GM23338 (cell line): ENCODE data around the gene ICAM1.

Experiments
- CREB1 ChIP-seq: fragments of 250-450 bp; sonication (Bioruptor Pico); IDR thresholded peaks from 2 replicates; pipeline ENCODE4 v1.5.0; 2020; ENCODE audit warnings: low read depth, mild to moderate bottlenecking, moderate library complexity
- EZH2 ChIP-seq: fragments of 200-600 bp; sonication (generic); IDR thresholded peaks from one replicate; pipeline ENCODE4 v1.8.0; 2017; ENCODE audit warnings: antibody characterized with exemption, mild to moderate bottlenecking, low read depth; ENCODE audit not compliant: unreplicated experiment
- EZH2phosphoT487 ChIP-seq: fragments of 200-600 bp; sonication (generic); IDR thresholded peaks from one replicate; pipeline ENCODE4 v1.8.1; 2018; ENCODE audit warnings: antibody characterized with exemption; ENCODE audit not compliant: unreplicated experiment
- JUNB ChIP-seq: IDR thresholded peaks from one replicate; pipeline ENCODE4 v1.6.1; 2016; ENCODE audit warnings: antibody characterized with exemption; ENCODE audit not compliant: unreplicated experiment
- POLR2AphosphoS5 ChIP-seq: IDR thresholded peaks from 2 replicates; pipeline ENCODE4 v1.6.1; 2016; ENCODE audit warnings: antibody characterized with exemption, low read depth
- STAT1 ChIP-seq: IDR thresholded peaks from one replicate; pipeline ENCODE4 v1.6.1; 2016; ENCODE audit warnings: antibody characterized with exemption; ENCODE audit not compliant: unreplicated experiment
- ZNF114 ChIP-seq: fragments of 250-450 bp; sonication (Bioruptor Pico); IDR thresholded peaks from 2 replicates; pipeline ENCODE4 v1.5.0; 2020; ENCODE audit warnings: mild to moderate bottlenecking, moderate library complexity
- ZNF331 ChIP-seq: fragments of 250-450 bp; sonication (Bioruptor Pico); IDR thresholded peaks from 2 replicates; pipeline ENCODE4 v1.5.0; 2020; ENCODE audit warnings: low read depth, mild to moderate bottlenecking, moderate library complexity
- TF ChIP-seq, protein P1 (sequence below), 2 experiments: fragments of 200-600 bp in 1 of 2; sonication (generic) in 1 of 2; conservative IDR thresholded peaks; 2 replicates each; pipeline versions ENCODE4 v1.5.1 to v1.6.1; 2016 to 2017; ENCODE audit warnings: antibody characterized with exemption in 2 of 2, low read depth in 2 of 2, mild to moderate bottlenecking in 2 of 2, moderate library complexity in 1 of 2
- TF ChIP-seq, protein P2 (sequence below): IDR thresholded peaks from one replicate; pipeline ENCODE4 v1.6.1; 2018; ENCODE audit warnings: antibody characterized with exemption; ENCODE audit not compliant: unreplicated experiment
- TF ChIP-seq, protein P3 (sequence below): IDR thresholded peaks from 2 replicates; pipeline ENCODE4 v1.6.1; 2016; ENCODE audit warnings: antibody characterized with exemption

DNA sequence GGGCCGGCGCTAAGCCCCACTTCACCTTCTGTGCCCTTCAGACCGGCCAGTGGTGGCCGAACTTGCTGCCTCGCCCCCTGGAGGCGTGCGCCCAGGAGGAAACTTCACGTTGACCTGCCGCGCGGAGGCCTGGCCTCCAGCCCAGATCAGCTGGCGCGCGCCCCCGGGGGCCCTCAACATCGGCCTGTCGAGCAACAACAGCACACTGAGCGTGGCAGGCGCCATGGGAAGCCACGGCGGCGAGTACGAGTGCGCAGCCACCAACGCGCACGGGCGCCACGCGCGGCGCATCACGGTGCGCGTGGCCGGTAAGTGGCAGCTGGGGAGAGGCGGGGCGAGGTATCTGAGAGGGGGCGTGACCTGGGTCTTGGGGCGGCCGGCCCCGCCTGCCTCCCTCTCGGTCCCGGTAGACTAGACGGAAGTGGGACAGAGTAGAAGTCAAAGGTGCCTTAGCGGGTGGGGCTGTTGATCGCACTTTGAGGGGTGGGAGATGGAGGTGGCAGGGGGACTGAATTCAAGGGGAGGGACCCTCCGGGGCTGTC, 24.5 kb downstream of the ICAM1 start:
- TF ChIP-seq POLR2AphosphoS5 (no peak), EZH2 (no peak), EZH2phosphoT487 (no peak), ZNF114 (CRISPR knock-in tag) (no peak), CREB1 (no peak), JUNB (no peak), STAT1 (no peak), ZNF331 (CRISPR knock-in tag) (no peak)
- TF ChIP-seq, protein P1, sequence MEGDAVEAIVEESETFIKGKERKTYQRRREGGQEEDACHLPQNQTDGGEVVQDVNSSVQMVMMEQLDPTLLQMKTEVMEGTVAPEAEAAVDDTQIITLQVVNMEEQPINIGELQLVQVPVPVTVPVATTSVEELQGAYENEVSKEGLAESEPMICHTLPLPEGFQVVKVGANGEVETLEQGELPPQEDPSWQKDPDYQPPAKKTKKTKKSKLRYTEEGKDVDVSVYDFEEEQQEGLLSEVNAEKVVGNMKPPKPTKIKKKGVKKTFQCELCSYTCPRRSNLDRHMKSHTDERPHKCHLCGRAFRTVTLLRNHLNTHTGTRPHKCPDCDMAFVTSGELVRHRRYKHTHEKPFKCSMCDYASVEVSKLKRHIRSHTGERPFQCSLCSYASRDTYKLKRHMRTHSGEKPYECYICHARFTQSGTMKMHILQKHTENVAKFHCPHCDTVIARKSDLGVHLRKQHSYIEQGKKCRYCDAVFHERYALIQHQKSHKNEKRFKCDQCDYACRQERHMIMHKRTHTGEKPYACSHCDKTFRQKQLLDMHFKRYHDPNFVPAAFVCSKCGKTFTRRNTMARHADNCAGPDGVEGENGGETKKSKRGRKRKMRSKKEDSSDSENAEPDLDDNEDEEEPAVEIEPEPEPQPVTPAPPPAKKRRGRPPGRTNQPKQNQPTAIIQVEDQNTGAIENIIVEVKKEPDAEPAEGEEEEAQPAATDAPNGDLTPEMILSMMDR (conservative IDR thresholded peaks at IDR 0.05; ENCODE audit: low read depth in 2 of 2): peak; percentile 26 to 34; a peak in 2 of 4 replicates
- TF ChIP-seq, protein P2, sequence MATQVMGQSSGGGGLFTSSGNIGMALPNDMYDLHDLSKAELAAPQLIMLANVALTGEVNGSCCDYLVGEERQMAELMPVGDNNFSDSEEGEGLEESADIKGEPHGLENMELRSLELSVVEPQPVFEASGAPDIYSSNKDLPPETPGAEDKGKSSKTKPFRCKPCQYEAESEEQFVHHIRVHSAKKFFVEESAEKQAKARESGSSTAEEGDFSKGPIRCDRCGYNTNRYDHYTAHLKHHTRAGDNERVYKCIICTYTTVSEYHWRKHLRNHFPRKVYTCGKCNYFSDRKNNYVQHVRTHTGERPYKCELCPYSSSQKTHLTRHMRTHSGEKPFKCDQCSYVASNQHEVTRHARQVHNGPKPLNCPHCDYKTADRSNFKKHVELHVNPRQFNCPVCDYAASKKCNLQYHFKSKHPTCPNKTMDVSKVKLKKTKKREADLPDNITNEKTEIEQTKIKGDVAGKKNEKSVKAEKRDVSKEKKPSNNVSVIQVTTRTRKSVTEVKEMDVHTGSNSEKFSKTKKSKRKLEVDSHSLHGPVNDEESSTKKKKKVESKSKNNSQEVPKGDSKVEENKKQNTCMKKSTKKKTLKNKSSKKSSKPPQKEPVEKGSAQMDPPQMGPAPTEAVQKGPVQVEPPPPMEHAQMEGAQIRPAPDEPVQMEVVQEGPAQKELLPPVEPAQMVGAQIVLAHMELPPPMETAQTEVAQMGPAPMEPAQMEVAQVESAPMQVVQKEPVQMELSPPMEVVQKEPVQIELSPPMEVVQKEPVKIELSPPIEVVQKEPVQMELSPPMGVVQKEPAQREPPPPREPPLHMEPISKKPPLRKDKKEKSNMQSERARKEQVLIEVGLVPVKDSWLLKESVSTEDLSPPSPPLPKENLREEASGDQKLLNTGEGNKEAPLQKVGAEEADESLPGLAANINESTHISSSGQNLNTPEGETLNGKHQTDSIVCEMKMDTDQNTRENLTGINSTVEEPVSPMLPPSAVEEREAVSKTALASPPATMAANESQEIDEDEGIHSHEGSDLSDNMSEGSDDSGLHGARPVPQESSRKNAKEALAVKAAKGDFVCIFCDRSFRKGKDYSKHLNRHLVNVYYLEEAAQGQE: no peak
- TF ChIP-seq, protein P3, sequence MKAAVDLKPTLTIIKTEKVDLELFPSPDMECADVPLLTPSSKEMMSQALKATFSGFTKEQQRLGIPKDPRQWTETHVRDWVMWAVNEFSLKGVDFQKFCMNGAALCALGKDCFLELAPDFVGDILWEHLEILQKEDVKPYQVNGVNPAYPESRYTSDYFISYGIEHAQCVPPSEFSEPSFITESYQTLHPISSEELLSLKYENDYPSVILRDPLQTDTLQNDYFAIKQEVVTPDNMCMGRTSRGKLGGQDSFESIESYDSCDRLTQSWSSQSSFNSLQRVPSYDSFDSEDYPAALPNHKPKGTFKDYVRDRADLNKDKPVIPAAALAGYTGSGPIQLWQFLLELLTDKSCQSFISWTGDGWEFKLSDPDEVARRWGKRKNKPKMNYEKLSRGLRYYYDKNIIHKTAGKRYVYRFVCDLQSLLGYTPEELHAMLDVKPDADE: no peak
